UCSD-AML1 (cell line): ENCODE data around the gene ISCU.
"Not testable (repeated sequence)": the region's sequence is repeated elsewhere in the genome, so short reads cannot be mapped to it uniquely, and the experiment has no call there.

Experiments
- DNase-seq: peaks from one replicate; lab custom pipeline; 2025; ENCODE audit not compliant: unreplicated experiment; lab: John Stamatoyannopoulos, UW

ISCU gene

GRCh38 chr12:108616941-108617858, 54.8 kb downstream of the ISCU start:
- peak; percentile 63 for DNase-seq

- DNase-seq: peak; percentile 82
Observed at GRCh38 chr12:108618079-108618952, 55.9 kb downstream of the ISCU start.

- not testable (repeated sequence) for DNase-seq
Observed at GRCh38 chr12:108618953-108619274, 56.5 kb downstream of the ISCU start.
